ENCODE results near the gene TECPR1.

DNA sequence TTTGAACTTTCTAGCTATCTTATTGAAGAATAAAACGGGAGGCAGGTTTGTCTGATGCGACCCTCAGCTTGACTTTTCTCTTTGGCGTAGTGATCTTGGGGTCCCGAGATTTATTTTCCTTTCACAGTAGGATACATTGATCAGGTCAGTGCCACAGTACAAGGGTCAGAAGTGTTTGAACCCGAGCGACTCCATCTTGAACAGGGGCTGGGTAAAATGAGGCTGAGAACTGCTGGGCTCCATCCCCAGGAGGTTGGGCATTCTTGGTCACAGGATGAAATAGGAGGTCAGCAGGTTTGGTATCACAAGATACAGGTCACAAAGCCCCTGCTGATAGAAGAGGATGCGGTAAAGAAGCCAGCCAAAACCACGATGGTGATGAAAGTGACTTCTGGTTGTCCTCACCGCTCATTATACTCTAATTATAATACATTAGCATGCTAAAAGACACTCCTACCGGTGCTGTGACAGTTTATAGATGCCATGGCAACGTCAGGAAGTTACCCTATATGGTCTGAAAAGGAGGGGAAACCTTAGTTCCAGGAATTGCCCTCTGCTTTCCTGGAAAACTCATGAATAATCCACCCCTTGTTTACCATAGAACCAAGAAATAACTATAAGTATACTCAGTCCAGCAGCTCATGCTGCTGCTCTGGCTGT is 3.0 kb upstream of the TECPR1 start:
- no peak for TF ChIP-seq POLR2A (IDR thresholded peaks at IDR 0.05)
- TF ChIP-seq POLR2AphosphoS5 (IDR thresholded peaks at IDR 0.05): no peak
- TF ChIP-seq, protein P1, sequence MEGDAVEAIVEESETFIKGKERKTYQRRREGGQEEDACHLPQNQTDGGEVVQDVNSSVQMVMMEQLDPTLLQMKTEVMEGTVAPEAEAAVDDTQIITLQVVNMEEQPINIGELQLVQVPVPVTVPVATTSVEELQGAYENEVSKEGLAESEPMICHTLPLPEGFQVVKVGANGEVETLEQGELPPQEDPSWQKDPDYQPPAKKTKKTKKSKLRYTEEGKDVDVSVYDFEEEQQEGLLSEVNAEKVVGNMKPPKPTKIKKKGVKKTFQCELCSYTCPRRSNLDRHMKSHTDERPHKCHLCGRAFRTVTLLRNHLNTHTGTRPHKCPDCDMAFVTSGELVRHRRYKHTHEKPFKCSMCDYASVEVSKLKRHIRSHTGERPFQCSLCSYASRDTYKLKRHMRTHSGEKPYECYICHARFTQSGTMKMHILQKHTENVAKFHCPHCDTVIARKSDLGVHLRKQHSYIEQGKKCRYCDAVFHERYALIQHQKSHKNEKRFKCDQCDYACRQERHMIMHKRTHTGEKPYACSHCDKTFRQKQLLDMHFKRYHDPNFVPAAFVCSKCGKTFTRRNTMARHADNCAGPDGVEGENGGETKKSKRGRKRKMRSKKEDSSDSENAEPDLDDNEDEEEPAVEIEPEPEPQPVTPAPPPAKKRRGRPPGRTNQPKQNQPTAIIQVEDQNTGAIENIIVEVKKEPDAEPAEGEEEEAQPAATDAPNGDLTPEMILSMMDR (IDR thresholded peaks at IDR 0.05): no peak
